Liver (tissue), 3 donors: ENCODE data around the gene MAGI1.

Experiments used
- EGR1 ChIP-seq, 2 donors: IDR thresholded peaks; 2 replicates each; pipeline ENCODE4 v1.6.1; 2016 to 2018; ENCODE audit warnings: antibody characterized with exemption in 2 of 2, low read depth in 2 of 2
- FOXA1 ChIP-seq: IDR thresholded peaks from 2 replicates; pipeline ENCODE4 v1.6.1; 2016; ENCODE audit warnings: antibody characterized with exemption
- GABPA ChIP-seq, 2 donors: IDR thresholded peaks in 1 of 2; conservative IDR thresholded peaks in 1 of 2; 2 replicates each; pipeline ENCODE4 v1.6.1; 2016; ENCODE audit warnings: antibody characterized with exemption in 2 of 2, mild to moderate bottlenecking in 1 of 2, moderate library complexity in 1 of 2
- JUND ChIP-seq, 2 donors: IDR thresholded peaks; 2 replicates each; pipeline ENCODE4 v1.6.1; 2016; ENCODE audit warnings: antibody characterized with exemption in 2 of 2
- MAX ChIP-seq: IDR thresholded peaks from 2 replicates; pipeline ENCODE4 v1.6.1; 2016; ENCODE audit warnings: antibody characterized with exemption
- NR2F2 ChIP-seq: IDR thresholded peaks from 2 replicates; pipeline ENCODE4 v1.6.1; 2016; ENCODE audit warnings: antibody characterized with exemption
- RAD21 ChIP-seq, 2 donors: IDR thresholded peaks; 2 replicates each; pipeline ENCODE4 v1.6.1; 2016; ENCODE audit warnings: antibody characterized with exemption in 2 of 2, mild to moderate bottlenecking in 2 of 2
- SP1 ChIP-seq: IDR thresholded peaks from 2 replicates; pipeline ENCODE4 v1.6.1; 2018; ENCODE audit warnings: antibody characterized with exemption, mild to moderate bottlenecking
- TF ChIP-seq, protein P1 (sequence below): fragments of 150-350 bp; IDR thresholded peaks from 2 replicates; pipeline ENCODE4 v1.5.1; 2017; ENCODE audit warnings: improper control_type of control experiment, low read depth, low read length; ENCODE audit not compliant: missing input control
- TF ChIP-seq, protein P2 (sequence below): IDR thresholded peaks from 2 replicates; pipeline ENCODE4 v1.6.1; 2016; ENCODE audit warnings: antibody characterized with exemption, mild to moderate bottlenecking
- TF ChIP-seq, protein P3 (sequence below): IDR thresholded peaks from 2 replicates; pipeline ENCODE4 v1.6.1; 2016; ENCODE audit warnings: antibody characterized with exemption
- TF ChIP-seq, protein P4 (sequence below): IDR thresholded peaks from 2 replicates; pipeline ENCODE4 v1.6.1; 2016; ENCODE audit warnings: antibody characterized with exemption
- donor health status: healthy.
- donor health status: healthy.

- TF ChIP-seq, protein P1, sequence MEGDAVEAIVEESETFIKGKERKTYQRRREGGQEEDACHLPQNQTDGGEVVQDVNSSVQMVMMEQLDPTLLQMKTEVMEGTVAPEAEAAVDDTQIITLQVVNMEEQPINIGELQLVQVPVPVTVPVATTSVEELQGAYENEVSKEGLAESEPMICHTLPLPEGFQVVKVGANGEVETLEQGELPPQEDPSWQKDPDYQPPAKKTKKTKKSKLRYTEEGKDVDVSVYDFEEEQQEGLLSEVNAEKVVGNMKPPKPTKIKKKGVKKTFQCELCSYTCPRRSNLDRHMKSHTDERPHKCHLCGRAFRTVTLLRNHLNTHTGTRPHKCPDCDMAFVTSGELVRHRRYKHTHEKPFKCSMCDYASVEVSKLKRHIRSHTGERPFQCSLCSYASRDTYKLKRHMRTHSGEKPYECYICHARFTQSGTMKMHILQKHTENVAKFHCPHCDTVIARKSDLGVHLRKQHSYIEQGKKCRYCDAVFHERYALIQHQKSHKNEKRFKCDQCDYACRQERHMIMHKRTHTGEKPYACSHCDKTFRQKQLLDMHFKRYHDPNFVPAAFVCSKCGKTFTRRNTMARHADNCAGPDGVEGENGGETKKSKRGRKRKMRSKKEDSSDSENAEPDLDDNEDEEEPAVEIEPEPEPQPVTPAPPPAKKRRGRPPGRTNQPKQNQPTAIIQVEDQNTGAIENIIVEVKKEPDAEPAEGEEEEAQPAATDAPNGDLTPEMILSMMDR: no peak
- TF ChIP-seq GABPA (IDR thresholded peaks at IDR 0.05 in 1 of 2, conservative IDR thresholded peaks at IDR 0.05 in 1 of 2) (no peak), JUND (IDR thresholded peaks at IDR 0.05) (no peak), RAD21 (IDR thresholded peaks at IDR 0.05) (no peak), NR2F2 (no peak), MAX (no peak), FOXA1 (no peak), SP1 (no peak), EGR1 (IDR thresholded peaks at IDR 0.05; ENCODE audit: low read depth in 2 of 2) (no peak)
- TF ChIP-seq, protein P2, sequence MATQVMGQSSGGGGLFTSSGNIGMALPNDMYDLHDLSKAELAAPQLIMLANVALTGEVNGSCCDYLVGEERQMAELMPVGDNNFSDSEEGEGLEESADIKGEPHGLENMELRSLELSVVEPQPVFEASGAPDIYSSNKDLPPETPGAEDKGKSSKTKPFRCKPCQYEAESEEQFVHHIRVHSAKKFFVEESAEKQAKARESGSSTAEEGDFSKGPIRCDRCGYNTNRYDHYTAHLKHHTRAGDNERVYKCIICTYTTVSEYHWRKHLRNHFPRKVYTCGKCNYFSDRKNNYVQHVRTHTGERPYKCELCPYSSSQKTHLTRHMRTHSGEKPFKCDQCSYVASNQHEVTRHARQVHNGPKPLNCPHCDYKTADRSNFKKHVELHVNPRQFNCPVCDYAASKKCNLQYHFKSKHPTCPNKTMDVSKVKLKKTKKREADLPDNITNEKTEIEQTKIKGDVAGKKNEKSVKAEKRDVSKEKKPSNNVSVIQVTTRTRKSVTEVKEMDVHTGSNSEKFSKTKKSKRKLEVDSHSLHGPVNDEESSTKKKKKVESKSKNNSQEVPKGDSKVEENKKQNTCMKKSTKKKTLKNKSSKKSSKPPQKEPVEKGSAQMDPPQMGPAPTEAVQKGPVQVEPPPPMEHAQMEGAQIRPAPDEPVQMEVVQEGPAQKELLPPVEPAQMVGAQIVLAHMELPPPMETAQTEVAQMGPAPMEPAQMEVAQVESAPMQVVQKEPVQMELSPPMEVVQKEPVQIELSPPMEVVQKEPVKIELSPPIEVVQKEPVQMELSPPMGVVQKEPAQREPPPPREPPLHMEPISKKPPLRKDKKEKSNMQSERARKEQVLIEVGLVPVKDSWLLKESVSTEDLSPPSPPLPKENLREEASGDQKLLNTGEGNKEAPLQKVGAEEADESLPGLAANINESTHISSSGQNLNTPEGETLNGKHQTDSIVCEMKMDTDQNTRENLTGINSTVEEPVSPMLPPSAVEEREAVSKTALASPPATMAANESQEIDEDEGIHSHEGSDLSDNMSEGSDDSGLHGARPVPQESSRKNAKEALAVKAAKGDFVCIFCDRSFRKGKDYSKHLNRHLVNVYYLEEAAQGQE: no peak
- TF ChIP-seq, protein P3, sequence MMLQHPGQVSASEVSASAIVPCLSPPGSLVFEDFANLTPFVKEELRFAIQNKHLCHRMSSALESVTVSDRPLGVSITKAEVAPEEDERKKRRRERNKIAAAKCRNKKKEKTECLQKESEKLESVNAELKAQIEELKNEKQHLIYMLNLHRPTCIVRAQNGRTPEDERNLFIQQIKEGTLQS: no peak
- TF ChIP-seq, protein P4, sequence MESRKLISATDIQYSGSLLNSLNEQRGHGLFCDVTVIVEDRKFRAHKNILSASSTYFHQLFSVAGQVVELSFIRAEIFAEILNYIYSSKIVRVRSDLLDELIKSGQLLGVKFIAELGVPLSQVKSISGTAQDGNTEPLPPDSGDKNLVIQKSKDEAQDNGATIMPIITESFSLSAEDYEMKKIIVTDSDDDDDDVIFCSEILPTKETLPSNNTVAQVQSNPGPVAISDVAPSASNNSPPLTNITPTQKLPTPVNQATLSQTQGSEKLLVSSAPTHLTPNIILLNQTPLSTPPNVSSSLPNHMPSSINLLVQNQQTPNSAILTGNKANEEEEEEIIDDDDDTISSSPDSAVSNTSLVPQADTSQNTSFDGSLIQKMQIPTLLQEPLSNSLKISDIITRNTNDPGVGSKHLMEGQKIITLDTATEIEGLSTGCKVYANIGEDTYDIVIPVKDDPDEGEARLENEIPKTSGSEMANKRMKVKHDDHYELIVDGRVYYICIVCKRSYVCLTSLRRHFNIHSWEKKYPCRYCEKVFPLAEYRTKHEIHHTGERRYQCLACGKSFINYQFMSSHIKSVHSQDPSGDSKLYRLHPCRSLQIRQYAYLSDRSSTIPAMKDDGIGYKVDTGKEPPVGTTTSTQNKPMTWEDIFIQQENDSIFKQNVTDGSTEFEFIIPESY: no peak
Observed at GRCh38 chr3:65318231-65318630, 720.5 kb downstream of the MAGI1 start.
